Measurements from ENCODE around the gene MAPT. TPM values are rescaled to one million over a fixed set of nuclear protein-coding genes. Genes with fewer than 3 reads are reported as not detected.

The MAPT gene
- total RNA-seq, 4 donors from 2014 or later: 0.44 to 12.2 (median 3.3) TPM

DNA sequence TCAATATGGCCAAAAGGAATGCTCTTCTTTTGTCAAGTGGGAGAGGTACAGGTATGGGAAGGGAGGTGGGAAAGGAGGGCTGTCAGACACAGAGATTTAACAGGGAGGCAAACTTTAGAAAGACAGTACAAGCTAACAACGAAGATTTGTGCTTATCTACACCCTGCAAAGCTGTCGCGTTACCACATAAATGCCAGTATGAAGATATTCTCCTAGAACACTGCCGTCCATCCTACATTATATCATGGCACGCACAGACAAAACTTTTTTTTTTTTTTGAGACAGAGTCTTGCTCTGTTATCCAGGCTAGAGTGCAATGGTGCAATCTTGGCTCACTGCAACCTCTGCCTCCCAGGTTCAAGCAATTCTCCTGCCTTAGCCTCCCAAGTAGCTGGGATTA, 155.3 kb downstream of the MAPT start:
- Histone ChIP-seq H3K4me3 (no peak overlapping the region), H3K9me3 (no peaks in the 10 kb centered on the region), H3K36me3 (peaks cover 0 to 93% (median 16%) of the 10 kb centered on the region in 3 donors), H3K27me3 (no peaks in the 10 kb centered on the region), H3K27ac (no peak overlapping the region), H3K4me1 (peaks cover 0 to 21% (median 3%) of the 10 kb centered on the region in 3 donors)
- DNase-seq: no peak
- TF ChIP-seq POLR2A (IDR thresholded peaks at IDR 0.05) (no peak), CTCF (IDR thresholded peaks at IDR 0.05) (no peak)
- intact Hi-C loops (cut with DNase I): no loop called here
- WGBS, 2 donors: 96 to 97% methylated on average over 5 of the region's 5 CpGs

DNA sequence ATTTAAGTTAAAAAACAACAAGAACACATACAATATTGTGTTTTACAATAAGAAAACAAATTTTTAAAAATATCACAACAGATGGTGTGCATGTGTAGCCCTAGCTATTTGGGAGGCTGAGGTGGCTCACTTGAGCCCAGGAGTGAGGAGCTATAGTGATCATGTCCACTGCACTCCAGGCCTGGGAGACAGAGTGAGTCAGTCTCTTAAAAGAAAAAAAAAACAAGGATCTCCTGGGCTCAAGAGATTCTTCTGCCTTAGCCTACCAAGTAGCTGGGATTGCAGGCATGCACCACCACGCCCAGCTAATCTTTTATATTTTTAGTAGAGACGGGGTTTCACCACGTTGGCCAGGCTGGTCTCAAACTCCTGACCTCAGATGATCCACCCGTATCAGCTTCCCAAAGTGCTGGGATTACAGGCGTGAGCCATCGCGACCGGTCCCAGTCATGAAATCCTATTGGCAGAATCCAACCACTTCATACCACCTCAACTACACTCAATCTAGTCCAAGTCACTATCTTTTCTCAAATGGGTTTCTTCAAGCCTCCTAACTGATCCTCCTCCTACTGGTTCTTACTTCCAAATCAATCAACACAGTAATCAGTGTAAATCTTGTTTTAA, 159.7 kb downstream of the MAPT start:
- no peak for DNase-seq
- Histone ChIP-seq H3K4me1 (peaks cover 0 to 17% (median 0%) of the 10 kb centered on the region in 3 donors), H3K27me3 (no peaks in the 10 kb centered on the region), H3K9me3 (no peaks in the 10 kb centered on the region), H3K27ac (no peak overlapping the region), H3K4me3 (no peak overlapping the region), H3K36me3 (peaks cover 0 to 79% (median 13%) of the 10 kb centered on the region in 3 donors)
- WGBS, 2 donors: 88 to 89% methylated on average over 8 of the region's 8 CpGs
- intact Hi-C loops (cut with DNase I): no loop called here
- TF ChIP-seq CTCF (IDR thresholded peaks at IDR 0.05) (no peak), POLR2A (IDR thresholded peaks at IDR 0.05) (no peak)

GRCh38 chr17:46056800-46057304, 162.5 kb downstream of the MAPT start:
- WGBS, 2 donors: 51 to 58% methylated on average over 4 of the region's 4 CpGs
- no peak overlapping the region for H3K4me3 ChIP-seq
- H3K27ac ChIP-seq: no peak overlapping the region
- no peak for DNase-seq
- peaks cover 0 to 21% (median 0%) of the 10 kb centered on the region in 3 donors for H3K4me1 ChIP-seq
- no peaks in the 10 kb centered on the region for H3K9me3 ChIP-seq
- H3K27me3 ChIP-seq: no peaks in the 10 kb centered on the region
- H3K36me3 ChIP-seq: peaks cover 0 to 76% (median 0%) of the 10 kb centered on the region in 3 donors
- no peak for TF ChIP-seq POLR2A (IDR thresholded peaks at IDR 0.05)
- TF ChIP-seq CTCF (IDR thresholded peaks at IDR 0.05): no peak
- intact Hi-C loops (cut with DNase I): no loop called here

GRCh38 chr17:46057366-46057765, 163.0 kb downstream of the MAPT start:
- H3K36me3 ChIP-seq: peaks cover 0 to 72% (median 0%) of the 10 kb centered on the region in 3 donors

More at GRCh38 chr17:46057366-46057765, 163.0 kb downstream of the MAPT start:
- Histone ChIP-seq H3K27me3 (no peaks in the 10 kb centered on the region), H3K4me1 (peaks cover 0 to 21% (median 0%) of the 10 kb centered on the region in 3 donors), H3K9me3 (no peaks in the 10 kb centered on the region), H3K27ac (no peak overlapping the region), H3K4me3 (no peak overlapping the region)
- WGBS, 2 donors: 79% methylated on average over 4 of the region's 4 CpGs
- TF ChIP-seq CTCF (IDR thresholded peaks at IDR 0.05): no peak
- TF ChIP-seq POLR2A (IDR thresholded peaks at IDR 0.05): no peak
- intact Hi-C loops (cut with DNase I): no loop called here
- no peak for DNase-seq
